HepG2 (cell line): ENCODE data around the gene MAP3K3. TPM values are rescaled to one million over a fixed set of nuclear protein-coding genes. Genes with fewer than 3 reads are reported as not detected.

Experiments used
- ATAC-seq: fragments of 200-7000 bp; cut with Tn5 transposase; 3 replicates; pipeline ENCODE4 v1.9.1; 2020; ENCODE audit warnings: mild to moderate bottlenecking, moderate library complexity
- BruUV-seq: library from RNA; stranded (reverse); fragments of 400-500 nt; replicated peaks from 2 replicates; lab custom pipeline; 2021; lab: Mats Ljungman, UMichigan
- CTCF ChIA-PET: fragments of 300-600 bp; formaldehyde crosslinking; extraction: SDS; loops from one replicate; lab custom pipeline; 2021; ENCODE audit warnings: low total read pairs, inconsistent platforms, low intra/inter-chr PET ratio; lab: Yijun Ruan, JAX
- POLR2A ChIA-PET: fragments of 350-600 bp; sonication (Branson Sonifier 250); formaldehyde crosslinking; loops from one replicate; lab custom pipeline; 2020; ENCODE audit warnings: antibody characterized with exemption, inconsistent platforms; lab: Yijun Ruan, JAX
- DNase-seq: peaks from one replicate; pipeline ENCODE4 v3.0.0-alpha.2; 2015; ENCODE audit warnings: low spot score
- FAIRE-seq: peaks from 3 replicates; lab custom pipeline; 2011; peaks lifted over from hg19 to GRCh38; lab: Jason Lieb, UNC
- H2AFZ ChIP-seq: one replicate; pipeline ENCODE4 v1.6.1; 2011; ENCODE audit warnings: low read length, inconsistent platforms
- H3K27ac ChIP-seq: fragments of 300-600 bp; 3 replicates; pipeline ENCODE4 v1.8.0; 2011; ENCODE audit warnings: mixed run types, mild to moderate bottlenecking, mixed read lengths, low read length, inconsistent platforms; ENCODE audit not compliant: insufficient read depth; ENCODE audit errors: extremely low read length
- H3K27me3 ChIP-seq, 2 experiments: fragments of 200-600 bp in 1 of 2; 2 replicates in 1 of 2; 3 replicates in 1 of 2; pipeline versions ENCODE4 v1.6.0 to v1.8.0; 2011; ENCODE audit warnings: low read length in 2 of 2, mild to moderate bottlenecking in 2 of 2, moderate library complexity in 2 of 2, inconsistent platforms in 1 of 2; ENCODE audit not compliant: insufficient read depth in 2 of 2, control insufficient read depth in 1 of 2
- H3K36me3 ChIP-seq, 2 experiments: fragments of 200-600 bp in 1 of 2; replicated peaks in 1 of 2; 2 replicates in 1 of 2; 3 replicates in 1 of 2; pipeline versions ENCODE4 v1.5.1 to v1.8.0; 2011; ENCODE audit warnings: low read length in 2 of 2, inconsistent platforms in 1 of 2; ENCODE audit not compliant: insufficient read depth in 2 of 2, control insufficient read depth in 1 of 2
- H3K4me1 ChIP-seq: 2 replicates; pipeline ENCODE4 v1.5.1; 2012; ENCODE audit warnings: low read length, inconsistent platforms; ENCODE audit not compliant: insufficient read depth
- H3K4me2 ChIP-seq: 2 replicates; pipeline ENCODE4 v1.6.0; 2011; ENCODE audit warnings: low read depth, low read length, inconsistent platforms
- H3K4me3 ChIP-seq, 3 experiments: fragments of 200-600 bp in 1 of 3; sonication (generic), shearing (Covaris generic) in 1 of 3; replicated peaks in 1 of 3; 2 replicates each; pipeline ENCODE4 v1.5.1; 2011 to 2016; ENCODE audit warnings: low read length in 3 of 3, inconsistent platforms in 2 of 3, low read depth in 2 of 3, mild to moderate bottlenecking in 2 of 3, control low read depth in 1 of 3, mixed read lengths in 1 of 3; ENCODE audit not compliant: insufficient read depth in 1 of 3
- H3K79me2 ChIP-seq: one replicate; pipeline ENCODE4 v1.6.1; 2011; ENCODE audit warnings: low read length, inconsistent platforms; ENCODE audit not compliant: insufficient read depth
- H3K9ac ChIP-seq: 2 replicates; pipeline ENCODE4 v1.6.0; 2011; ENCODE audit warnings: mild to moderate bottlenecking, low read depth, low read length, inconsistent platforms; ENCODE audit not compliant: insufficient read depth
- H3K9me3 ChIP-seq: 2 replicates; pipeline ENCODE4 v1.5.1; 2012; ENCODE audit warnings: mild to moderate bottlenecking, low read length
- H4K20me1 ChIP-seq: 2 replicates; pipeline ENCODE4 v1.6.0; 2011; ENCODE audit warnings: inconsistent platforms, mild to moderate bottlenecking, low read length, moderate library complexity; ENCODE audit not compliant: insufficient read depth
- ETV6 ChIP-seq: sonication (generic); formaldehyde crosslinking; conservative IDR thresholded peaks from 2 replicates; pipeline ENCODE4 v1.4.0; 2020; ENCODE audit warnings: missing genetic modification reagents
- HOXA9 ChIP-seq: sonication (generic); formaldehyde crosslinking; IDR thresholded peaks from 2 replicates; pipeline ENCODE4 v1.8.1; 2022; ENCODE audit warnings: missing genetic modification reagents, mild to moderate bottlenecking, moderate library complexity, borderline replicate concordance
- IKZF1 ChIP-seq: fragments of 450-650 bp; IDR thresholded peaks from 2 replicates; pipeline ENCODE4 v1.7.1; 2016
- KLF12 ChIP-seq: sonication (generic); formaldehyde crosslinking; IDR thresholded peaks from 2 replicates; pipeline ENCODE4 v1.4.0; 2020; ENCODE audit warnings: missing genetic modification reagents, borderline replicate concordance
- MYC ChIP-seq: sonication (generic); formaldehyde crosslinking; IDR thresholded peaks from 2 replicates; pipeline ENCODE4 v1.9.0; 2021; ENCODE audit warnings: missing genetic modification reagents, borderline replicate concordance
- NR2C2 ChIP-seq: sonication (generic); formaldehyde crosslinking; IDR thresholded peaks from 2 replicates; pipeline ENCODE4 v1.4.0; 2020; ENCODE audit warnings: missing genetic modification reagents, mild to moderate bottlenecking, moderate library complexity, borderline replicate concordance
- NRL ChIP-seq: sonication (generic); formaldehyde crosslinking; IDR thresholded peaks from 2 replicates; pipeline ENCODE4 v1.5.0; 2020; ENCODE audit warnings: missing genetic modification reagents, mild to moderate bottlenecking, moderate library complexity, borderline replicate concordance
- RFXAP ChIP-seq: sonication (generic); formaldehyde crosslinking; IDR thresholded peaks from 2 replicates; pipeline ENCODE4 v1.4.0; 2020; ENCODE audit warnings: missing genetic modification reagents, borderline replicate concordance
- SP140L ChIP-seq: sonication (generic); formaldehyde crosslinking; IDR thresholded peaks from 2 replicates; pipeline ENCODE4 v1.4.0; 2020; ENCODE audit warnings: missing genetic modification reagents, borderline replicate concordance
- XRCC5 ChIP-seq: fragments of 200-400 bp; formaldehyde crosslinking; optimal IDR thresholded peaks from 2 replicates; pipeline ENCODE3; 2017; ENCODE audit warnings: mild to moderate bottlenecking, low read length
- ZMYM4 ChIP-seq: sonication (generic); formaldehyde crosslinking; IDR thresholded peaks from 2 replicates; pipeline ENCODE4 v1.8.1; 2023; ENCODE audit warnings: mild to moderate bottlenecking, missing genetic modification reagents
- ZNF292 ChIP-seq: sonication (generic); formaldehyde crosslinking; IDR thresholded peaks from 2 replicates; pipeline ENCODE4 v1.8.1; 2022; ENCODE audit warnings: mild to moderate bottlenecking, low read depth, missing genetic modification reagents, borderline replicate concordance
- WGBS: methylation state at CpG from one replicate; pipeline ENCODE4 v1.1.6; 2017; ENCODE audit warnings: low lambda C conversion rate; 5-methylcytosine and 5-hydroxymethylcytosine counted together
- in situ Hi-C: cut with HindIII; loops from 2 replicates; pipeline ENCODE4 v1.10.0; 2017; ENCODE audit warnings: low pct_unique_long_range_greater_than_20kb; ENCODE audit not compliant: extremely low pct_ligation_motif_present
- intact Hi-C: fragments of 100-400 bp; cut with micrococcal nuclease; formaldehyde crosslinking; loops from one replicate; pipeline ENCODE4 v1.10.0; 2022; ENCODE audit not compliant: unreplicated experiment
- polyA plus RNA-seq, 8 experiments: library from polyadenylated mRNA; depleted of rRNA in 3 of 8; stranded (reverse) in 7 of 8; unstranded in 1 of 8; fragments of >200 nt; fragmentation: Illumina TruSeq in 4 of 8; extraction: Trizol in 4 of 8; gene quantifications; 2 replicates each; pipeline versions ENCODE4 v1.2.1 to v1.2.3, GENCODE V29; 2011 to 2016; ENCODE audit warnings: low read depth in 4 of 8, missing spikeins in 1 of 8, mixed read lengths in 1 of 8; ENCODE audit not compliant: insufficient read depth in 1 of 8
- total RNA-seq, 5 experiments: library from RNA; depleted of rRNA; stranded (reverse); fragments of >200 nt; fragmentation: Illumina TruSeq; extraction: Trizol; gene quantifications; 2 replicates each; pipeline ENCODE4 v1.2.3, GENCODE V29; 2016; ENCODE audit warnings: low read depth in 1 of 5
- TF ChIP-seq, protein P1 (sequence below): sonication (generic); formaldehyde crosslinking; IDR thresholded peaks from 2 replicates; pipeline ENCODE4 v1.5.1; 2020; ENCODE audit warnings: mild to moderate bottlenecking, missing genetic modification reagents, moderate library complexity
- TF ChIP-seq, protein P2 (sequence below): sonication (generic); formaldehyde crosslinking; IDR thresholded peaks from 2 replicates; pipeline ENCODE4 v1.5.0; 2020; ENCODE audit warnings: missing genetic modification reagents, mild to moderate bottlenecking, borderline replicate concordance

Gene MAP3K3
- total and polyA plus RNA-seq, 2 of the 13 experiments (the other 11 are each of a cell fraction or from before 2014, with no cell fraction given) = 17.7 to 21.8 TPM

DNA sequence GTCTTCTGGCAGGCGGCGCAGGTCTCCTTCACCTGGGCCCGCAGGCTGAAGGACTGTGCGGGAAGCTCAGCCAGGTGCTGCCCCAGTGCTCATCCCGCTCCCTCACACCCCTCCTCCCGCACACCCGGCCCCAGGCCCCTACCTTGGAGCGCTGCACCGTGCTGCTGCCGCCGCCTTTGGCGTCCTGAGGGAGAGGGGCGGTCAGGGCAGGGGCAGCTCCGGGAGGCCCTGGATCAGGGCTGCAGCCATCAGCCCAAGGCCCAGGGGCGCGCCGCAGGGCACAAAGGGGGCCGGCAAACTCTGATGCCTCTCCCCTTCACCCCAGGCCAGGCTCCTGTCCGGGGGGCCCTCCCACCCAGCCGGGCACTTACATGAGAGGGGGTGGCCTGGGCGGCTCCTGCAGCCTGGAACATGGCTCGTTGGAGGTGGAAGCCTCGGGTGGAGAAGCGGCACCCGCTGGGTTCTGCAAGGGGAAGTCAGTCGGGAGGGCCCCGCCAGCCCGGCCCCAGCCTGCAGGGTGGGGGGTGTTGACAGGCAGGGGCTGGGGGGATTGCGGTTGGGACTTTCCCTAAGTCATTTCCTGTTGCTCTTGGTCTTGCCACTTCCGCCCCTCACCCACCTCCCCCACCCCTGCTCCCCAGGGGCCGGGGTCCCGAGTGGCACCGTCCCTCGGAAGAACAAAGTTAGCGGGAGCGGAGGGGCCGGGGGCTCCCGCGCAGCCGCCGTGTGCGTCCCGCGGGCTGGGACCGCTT is 76.8 kb downstream of the MAP3K3 start (continued):
- peak; percentile 51; the same call in 1 of the 2 replicates for TF ChIP-seq NRL (CRISPR knock-in tag)
- no peak for TF ChIP-seq KLF12 (CRISPR knock-in tag)
- TF ChIP-seq NR2C2 (CRISPR knock-in tag) = no peak

DNA sequence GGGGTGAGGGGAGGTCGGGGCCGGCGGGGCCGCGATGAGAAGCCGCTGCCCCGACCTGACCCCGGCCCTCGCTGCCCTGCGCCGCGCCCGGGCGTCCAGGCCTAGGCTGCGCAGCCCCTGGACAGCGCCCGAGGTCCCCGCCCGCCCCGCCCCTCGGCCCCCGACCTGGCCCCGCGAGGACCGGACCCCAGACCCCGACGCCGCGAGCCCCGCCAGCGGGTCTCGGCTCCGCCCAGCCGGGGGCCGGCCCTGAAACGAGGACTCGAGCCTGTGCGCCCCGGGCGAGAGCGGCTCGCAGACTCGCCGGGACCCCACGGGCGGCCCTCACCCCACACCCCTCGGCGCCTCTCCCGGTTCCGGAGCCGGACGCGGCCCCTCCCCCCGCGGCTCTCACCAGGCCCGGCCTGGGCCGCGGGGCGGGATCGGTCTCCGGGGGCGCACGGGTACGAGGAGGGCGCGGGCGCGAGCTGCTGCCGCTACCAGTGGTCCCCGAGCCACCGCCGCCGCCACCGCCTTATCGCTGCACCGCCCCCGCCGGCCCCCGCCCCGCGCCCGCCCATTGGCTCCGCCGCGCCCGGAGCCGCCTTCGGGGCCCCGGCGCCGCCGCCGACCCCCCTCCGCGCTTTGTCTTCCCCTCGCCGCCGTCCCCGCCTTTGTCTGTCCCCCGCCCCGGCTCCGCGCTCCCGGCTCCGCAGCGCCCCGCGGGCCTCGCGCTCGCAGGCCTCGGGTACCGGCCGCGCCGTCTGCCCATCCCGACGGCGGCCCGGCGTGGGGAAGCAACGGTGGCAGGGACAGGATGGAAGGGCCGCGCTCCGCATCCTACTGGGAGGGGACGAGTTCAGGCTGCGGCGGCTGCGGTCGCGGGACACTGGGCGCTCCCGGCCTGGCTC is 77.7 kb downstream of the MAP3K3 start, which contains the start of gene LIMD2:
TSS of gene LIMD2 (minus strand) at position 488 of the 890 bp plus-strand sequence. CDS start 827 bp downstream, outside the sequence.
- BruUV-seq = no TSS peak
- ATAC-seq (peak; percentile 53), FAIRE-seq (no peak), DNase-seq (no peak)
- POLR2A ChIA-PET = interaction anchor here (1.0 to 1.1 kb wide), 2 partner anchors 73 to 78 kb away, joined by 4 to 5 read pairs; partner anchors contain the start of genes CCDC47 and MAP3K3
- Histone ChIP-seq H3K36me3 (peaks cover 1 to 3% of the 10 kb centered on the region in 2 experiments; a peak in 2 of 5 replicates), H3K9ac (peak within 1 kb of the TSS; percentile 64; the same call in 1 of the 2 replicates), H3K27ac (peak within 1 kb of the TSS; percentile 33), H4K20me1 (no peaks in the 10 kb centered on the region), H3K4me3 (peak within 1 kb of the TSS; percentile 67 to 77 (median 71); a peak in 5 of 6 replicates), H3K9me3 (no peaks in the 10 kb centered on the region), H3K27me3 (no peaks in the 10 kb centered on the region), H3K4me2 (peak within 1 kb of the TSS; percentile 75), H2AFZ (no peak within 1 kb of the TSS), H3K79me2 (no peaks in the 10 kb centered on the region), H3K4me1 (peaks cover 18% of the 10 kb centered on the region)
- intact Hi-C loops (loop anchor here (5.0 kb wide), 1 partner anchor 278 kb away; no protein-coding TSS in a partner anchor), in situ Hi-C loops (loop anchor here (10.0 kb wide), 1 partner anchor 275 kb away; no protein-coding TSS in a partner anchor)
- WGBS = 2% methylated on average over 20 of the region's 133 CpGs
- CTCF ChIA-PET = no interaction called here
- TF ChIP-seq IKZF1 (no peak), ZMYM4 (CRISPR knock-in tag) (0 out of 2 replicates have a peak, but pooled peaks have one; percentile 19), MYC (no peak), XRCC5 (peak; percentile 44), ETV6 (CRISPR knock-in tag) (0 out of 2 replicates have a peak, but pooled peaks have one; percentile 7), SP140L (no peak), RFXAP (CRISPR knock-in tag) (0 out of 2 replicates have a peak, but pooled peaks have one; percentile 39), HOXA9 (CRISPR knock-in tag) (0 out of 2 replicates have a peak, but pooled peaks have one; percentile 9), ZNF292 (CRISPR knock-in tag) (no peak)
- TF ChIP-seq, protein P1, sequence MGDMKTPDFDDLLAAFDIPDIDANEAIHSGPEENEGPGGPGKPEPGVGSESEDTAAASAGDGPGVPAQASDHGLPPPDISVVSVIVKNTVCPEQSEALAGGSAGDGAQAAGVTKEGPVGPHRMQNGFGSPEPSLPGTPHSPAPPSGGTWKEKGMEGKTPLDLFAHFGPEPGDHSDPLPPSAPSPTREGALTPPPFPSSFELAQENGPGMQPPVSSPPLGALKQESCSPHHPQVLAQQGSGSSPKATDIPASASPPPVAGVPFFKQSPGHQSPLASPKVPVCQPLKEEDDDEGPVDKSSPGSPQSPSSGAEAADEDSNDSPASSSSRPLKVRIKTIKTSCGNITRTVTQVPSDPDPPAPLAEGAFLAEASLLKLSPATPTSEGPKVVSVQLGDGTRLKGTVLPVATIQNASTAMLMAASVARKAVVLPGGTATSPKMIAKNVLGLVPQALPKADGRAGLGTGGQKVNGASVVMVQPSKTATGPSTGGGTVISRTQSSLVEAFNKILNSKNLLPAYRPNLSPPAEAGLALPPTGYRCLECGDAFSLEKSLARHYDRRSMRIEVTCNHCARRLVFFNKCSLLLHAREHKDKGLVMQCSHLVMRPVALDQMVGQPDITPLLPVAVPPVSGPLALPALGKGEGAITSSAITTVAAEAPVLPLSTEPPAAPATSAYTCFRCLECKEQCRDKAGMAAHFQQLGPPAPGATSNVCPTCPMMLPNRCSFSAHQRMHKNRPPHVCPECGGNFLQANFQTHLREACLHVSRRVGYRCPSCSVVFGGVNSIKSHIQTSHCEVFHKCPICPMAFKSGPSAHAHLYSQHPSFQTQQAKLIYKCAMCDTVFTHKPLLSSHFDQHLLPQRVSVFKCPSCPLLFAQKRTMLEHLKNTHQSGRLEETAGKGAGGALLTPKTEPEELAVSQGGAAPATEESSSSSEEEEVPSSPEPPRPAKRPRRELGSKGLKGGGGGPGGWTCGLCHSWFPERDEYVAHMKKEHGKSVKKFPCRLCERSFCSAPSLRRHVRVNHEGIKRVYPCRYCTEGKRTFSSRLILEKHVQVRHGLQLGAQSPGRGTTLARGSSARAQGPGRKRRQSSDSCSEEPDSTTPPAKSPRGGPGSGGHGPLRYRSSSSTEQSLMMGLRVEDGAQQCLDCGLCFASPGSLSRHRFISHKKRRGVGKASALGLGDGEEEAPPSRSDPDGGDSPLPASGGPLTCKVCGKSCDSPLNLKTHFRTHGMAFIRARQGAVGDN = peak; percentile 44
- TF ChIP-seq, protein P2, sequence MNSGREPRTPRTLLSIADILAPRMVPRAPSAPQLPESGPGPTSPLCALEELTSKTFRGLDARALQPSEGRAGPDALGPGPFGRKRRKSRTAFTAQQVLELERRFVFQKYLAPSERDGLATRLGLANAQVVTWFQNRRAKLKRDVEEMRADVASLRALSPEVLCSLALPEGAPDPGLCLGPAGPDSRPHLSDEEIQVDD = 0 out of 2 replicates have a peak, but pooled peaks have one; percentile 27
